Endometrial microvascular endothelial cells (primary cell): Measurements from ENCODE around the gene KATNIP. TPM values are rescaled to one million over a fixed set of nuclear protein-coding genes. Genes with fewer than 3 reads are reported as not detected.

Experiments
- in situ Hi-C: cut with HindIII; loops from 2 replicates; pipeline ENCODE4 v1.10.0; 2017; ENCODE audit warnings: low sequenced_read_pairs, low pct_unique_long_range_greater_than_20kb; ENCODE audit errors: inconsistent ontology term
- total RNA-seq: library from RNA; depleted of rRNA; stranded (reverse); fragments of >200 nt; gene quantifications from one replicate; pipeline ENCODE4 v1.2.3, GENCODE V29; 2015; ENCODE audit errors: inconsistent ontology term

Gene KATNIP
- total RNA-seq, 1 donor from 2014 or later, result 8.3 TPM

DNA sequence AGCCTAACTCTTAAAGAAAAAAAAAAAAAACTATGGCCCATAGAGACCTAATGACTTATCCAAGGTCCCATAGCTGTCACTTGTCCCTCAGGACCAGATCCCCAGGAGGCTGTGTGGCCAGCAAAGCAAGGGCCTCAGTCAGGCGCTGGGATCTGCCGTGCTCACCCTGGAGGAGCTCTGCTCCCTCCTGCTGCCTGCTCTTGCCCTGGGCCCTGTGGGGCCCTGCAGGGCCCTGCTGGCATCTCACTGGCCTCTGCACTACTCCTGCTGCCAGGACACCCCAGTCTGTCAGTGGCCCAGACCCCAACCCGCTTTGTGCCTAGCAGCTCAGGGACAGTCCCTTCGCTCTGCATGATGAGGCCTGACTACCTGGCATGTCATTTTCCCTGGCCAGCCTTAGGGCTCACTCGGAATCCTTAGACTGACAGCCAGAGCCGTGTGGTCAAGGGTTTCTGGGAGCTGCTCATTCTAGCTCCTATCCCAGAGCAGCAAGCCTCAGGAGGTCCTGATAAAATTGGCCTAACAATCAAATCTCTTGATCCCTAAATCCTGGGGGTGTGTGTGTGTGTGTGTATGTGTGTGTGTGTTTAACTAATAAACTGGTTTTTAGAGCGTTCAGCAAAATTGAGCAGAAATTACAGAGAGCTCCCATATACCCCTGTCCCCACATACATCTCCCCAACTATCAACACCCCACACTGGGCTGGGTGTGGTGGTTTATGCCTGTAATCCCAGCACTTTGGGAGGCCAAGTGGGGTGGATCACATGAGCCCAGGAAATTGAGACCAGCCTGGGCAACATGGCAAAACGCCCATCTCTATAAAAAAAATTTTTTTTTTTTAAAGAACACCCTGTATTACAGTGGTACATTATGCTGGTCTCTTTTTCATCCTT lies 21.7 kb downstream of the KATNIP start:
- in situ Hi-C loops, result no loop called here

GRCh38 chr16:27572711-27573110 lies 22.8 kb downstream of the KATNIP start:
- in situ Hi-C loops, result no loop called here

- in situ Hi-C loops, result no loop called here
Observed at GRCh38 chr16:27576729-27577128, 26.8 kb downstream of the KATNIP start.

DNA sequence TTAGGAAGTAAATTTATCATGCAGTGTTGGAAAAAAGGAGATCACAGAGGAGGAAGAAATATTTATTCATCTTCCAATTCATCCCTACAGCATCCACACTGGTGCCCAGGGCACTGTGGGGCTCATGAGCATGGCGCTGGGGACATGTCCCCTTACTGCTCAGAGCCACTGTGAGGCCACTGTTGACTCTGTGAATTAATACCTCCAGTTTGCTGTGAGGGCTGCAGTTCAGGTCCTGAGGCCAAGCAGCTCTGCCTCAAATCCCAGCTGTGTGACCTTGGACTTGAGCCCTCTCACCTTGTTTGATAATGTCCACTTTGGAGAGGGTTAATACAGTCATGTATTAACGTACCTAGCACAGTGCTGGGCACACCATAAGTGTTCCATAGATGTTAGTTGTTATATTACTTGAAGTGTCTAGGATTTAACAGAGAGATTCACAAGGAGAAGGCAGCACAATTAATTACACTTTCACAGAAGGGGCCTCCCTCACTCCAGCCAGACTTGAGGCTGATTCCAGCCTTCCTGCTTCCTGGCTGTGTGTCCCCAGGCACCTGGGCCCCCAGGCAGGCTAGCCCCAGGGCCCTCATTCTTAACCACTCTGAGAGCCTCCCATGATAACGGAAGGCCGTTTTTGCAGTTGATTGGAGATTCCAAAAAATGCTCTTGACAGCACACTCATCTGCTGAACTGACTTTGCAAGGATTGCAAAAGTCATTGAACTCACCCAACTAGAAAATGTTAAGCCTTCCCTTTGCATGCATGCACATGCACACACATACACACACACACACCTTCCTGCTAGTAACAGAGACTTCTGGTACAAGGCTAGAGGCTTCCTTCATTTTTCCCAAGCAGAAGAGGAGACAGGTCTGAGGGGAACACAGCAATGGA lies 29.4 kb downstream of the KATNIP start:
- in situ Hi-C loops, result no loop called here

GRCh38 chr16:27582883-27583282 lies 32.9 kb downstream of the KATNIP start:
- in situ Hi-C loops, result no loop called here

- in situ Hi-C loops, result no loop called here
Observed at GRCh38 chr16:27583634-27584033, 33.7 kb downstream of the KATNIP start.

DNA sequence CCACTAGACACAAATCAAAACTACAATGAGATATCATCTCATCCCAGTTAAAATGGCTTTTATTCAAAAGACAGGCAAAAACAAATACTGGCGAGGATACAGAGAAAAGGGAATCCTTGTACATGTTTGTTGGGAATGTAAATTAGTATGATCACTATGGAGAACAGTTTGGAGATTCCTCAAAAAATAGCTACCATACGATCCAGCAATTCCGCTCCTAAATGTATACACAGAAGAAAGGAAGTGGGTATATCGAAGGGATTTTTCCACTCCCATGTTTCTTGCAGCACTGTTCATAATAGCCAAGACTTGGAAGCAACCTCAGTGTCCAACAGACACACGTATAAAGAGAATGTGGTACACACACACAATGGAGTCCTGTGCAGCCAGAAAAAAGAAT lies 35.3 kb downstream of the KATNIP start:
- in situ Hi-C loops, result no loop called here

GRCh38 chr16:27586711-27587110 lies 36.8 kb downstream of the KATNIP start:
- in situ Hi-C loops, result no loop called here

DNA sequence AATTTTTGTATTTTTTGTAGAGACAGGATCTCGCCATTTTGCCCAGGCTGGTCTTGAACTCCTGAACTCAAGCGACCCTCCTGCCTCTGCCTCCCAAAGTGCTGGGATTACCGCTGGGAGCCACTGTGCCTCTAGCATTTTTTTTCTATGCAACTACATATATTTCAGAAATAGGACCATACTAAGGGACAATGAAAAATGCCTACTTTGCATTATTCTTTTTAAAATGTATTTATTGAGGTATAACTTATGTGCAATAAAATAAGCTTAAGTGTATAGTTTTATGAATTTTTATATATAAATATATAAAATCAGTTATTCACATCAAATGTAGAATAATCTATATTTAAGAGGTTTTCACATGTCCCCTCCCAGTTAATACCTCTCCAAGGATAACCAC lies 38.1 kb downstream of the KATNIP start:
- in situ Hi-C loops, result no loop called here

GRCh38 chr16:27591837-27592236 lies 41.9 kb downstream of the KATNIP start:
- in situ Hi-C loops, result no loop called here

- in situ Hi-C loops, result no loop called here
Observed at GRCh38 chr16:27595475-27595874, 45.5 kb downstream of the KATNIP start.

DNA sequence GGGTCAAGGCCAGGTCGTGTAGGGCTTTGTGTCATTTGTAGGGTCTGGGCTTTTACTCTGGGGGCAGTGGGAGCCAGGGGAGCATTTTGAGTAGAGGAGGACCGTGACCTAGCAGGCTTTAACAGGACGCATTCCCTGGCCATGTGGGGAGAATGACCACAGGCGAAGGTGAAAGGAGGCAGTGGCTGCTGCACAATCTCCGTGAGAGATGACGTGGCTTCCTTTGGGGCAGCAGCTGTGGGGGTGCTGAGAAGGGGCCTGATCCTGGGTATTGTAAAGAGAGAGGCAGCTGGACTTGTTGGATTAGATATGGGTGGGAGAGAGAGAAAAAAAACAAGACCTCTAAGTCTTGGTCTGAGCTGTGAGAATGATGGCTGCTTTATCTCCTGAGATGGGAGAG lies 46.0 kb downstream of the KATNIP start:
- in situ Hi-C loops, result no loop called here

- in situ Hi-C loops, result no loop called here
Observed at GRCh38 chr16:27596411-27596810, 46.5 kb downstream of the KATNIP start.

GRCh38 chr16:27597361-27597760 lies 47.4 kb downstream of the KATNIP start:
- in situ Hi-C loops, result no loop called here

DNA sequence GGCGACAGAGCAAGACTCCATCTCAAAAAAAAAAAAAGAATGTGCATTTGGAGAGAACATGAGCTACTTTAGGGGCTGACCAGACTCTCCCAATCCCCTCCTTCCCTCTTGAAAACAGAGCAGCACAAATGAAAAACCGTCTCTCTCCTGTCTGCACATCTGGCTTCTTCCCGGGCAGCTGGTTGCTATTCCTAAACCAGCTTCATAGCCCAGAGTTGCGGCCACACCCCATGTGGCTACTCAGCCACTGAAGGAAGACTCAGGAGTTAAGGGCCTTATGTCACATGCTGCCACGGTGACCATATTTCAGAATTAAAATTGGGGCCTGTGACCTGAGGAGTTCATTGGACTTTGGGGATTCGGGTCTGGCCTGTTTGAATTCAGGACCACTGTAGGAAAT lies 48.3 kb downstream of the KATNIP start:
- in situ Hi-C loops, result no loop called here

- in situ Hi-C loops, result no loop called here
Observed at GRCh38 chr16:27598931-27599565, 49.1 kb downstream of the KATNIP start.

DNA sequence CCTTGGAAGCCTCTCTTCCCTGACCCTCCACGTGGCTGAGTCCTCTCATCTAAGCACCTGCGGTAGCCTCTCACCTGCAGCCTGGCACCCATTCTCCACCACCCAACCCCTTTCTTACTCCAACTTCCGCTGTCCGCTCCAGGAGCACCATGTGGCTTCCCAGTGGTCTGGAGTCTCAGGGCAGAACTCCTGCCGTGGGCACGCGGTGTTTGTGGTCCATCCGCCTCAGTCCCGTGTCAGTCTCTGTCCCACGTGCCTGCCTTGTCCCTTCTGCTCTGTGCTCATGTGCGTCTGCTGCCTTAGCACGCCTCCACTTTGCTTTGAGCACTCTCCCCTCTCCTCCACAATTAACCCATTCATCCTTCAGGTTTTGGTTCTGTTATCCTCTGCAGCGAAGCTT lies 49.7 kb downstream of the KATNIP start:
- in situ Hi-C loops, result no loop called here
